Right lobe of liver (tissue), 4 donors: ENCODE data around the gene ADARB2.

ENCODE experiments used
- POLR2A ChIP-seq: fragments of 450-650 bp; IDR thresholded peaks from one replicate; pipeline ENCODE4 v1.6.1; 2017; ENCODE audit warnings: antibody characterized with exemption, mild to moderate bottlenecking
- TF ChIP-seq, protein P1 (sequence below), 4 donors: fragments of 200-600 bp in 3 of 4; fragments of 450-650 bp in 1 of 4; IDR thresholded peaks; one replicate each; pipeline versions ENCODE4 v1.5.1 to v1.8.0; 2016 to 2022; ENCODE audit warnings: antibody characterized with exemption in 4 of 4, mild to moderate bottlenecking in 2 of 4
- donor health status: DM: no; HTN: no; CAD: no.
- donor health status: DM: no; HTN: no; CAD: no.
- donor health status: DM: no; HTN: yes; CAD: no.

DNA sequence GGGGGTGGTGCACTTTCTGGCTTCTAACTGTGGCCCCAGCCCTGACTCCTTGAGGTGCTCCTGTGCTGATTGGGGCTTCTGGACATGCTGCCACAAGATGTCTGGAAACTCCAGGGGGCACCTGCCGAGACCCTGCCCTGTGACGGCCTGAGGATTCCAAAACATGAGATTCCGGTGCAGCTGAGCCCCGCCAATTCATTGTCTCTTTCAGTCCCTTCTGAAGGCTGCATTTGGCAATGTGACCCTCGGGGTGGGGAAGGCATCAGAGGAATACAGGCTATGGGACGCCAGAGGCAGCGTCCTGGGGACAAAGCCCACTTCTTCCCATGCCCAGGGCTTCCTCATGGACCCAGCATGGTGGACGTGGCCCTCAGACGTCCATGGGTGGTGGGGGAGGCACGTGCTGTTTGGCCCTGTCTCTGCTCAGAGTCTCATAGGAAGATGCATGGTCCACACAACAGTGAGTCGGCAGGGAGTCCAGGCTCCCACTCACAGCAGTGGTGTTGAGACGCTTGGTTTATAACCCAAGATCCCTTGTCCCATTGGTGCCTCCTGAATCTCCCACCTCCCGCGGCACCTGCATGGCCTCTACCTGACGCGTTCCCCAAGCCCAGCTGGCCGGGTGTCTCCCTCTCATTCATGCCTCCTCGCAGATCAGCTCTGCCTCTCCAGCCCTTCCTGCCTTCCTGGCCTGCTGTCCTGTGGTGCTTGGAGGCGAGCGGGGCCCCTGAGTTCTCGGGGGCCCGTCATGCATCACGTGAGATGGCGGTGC lies 551.2 kb downstream of the ADARB2 start:
- TF ChIP-seq, protein P1, sequence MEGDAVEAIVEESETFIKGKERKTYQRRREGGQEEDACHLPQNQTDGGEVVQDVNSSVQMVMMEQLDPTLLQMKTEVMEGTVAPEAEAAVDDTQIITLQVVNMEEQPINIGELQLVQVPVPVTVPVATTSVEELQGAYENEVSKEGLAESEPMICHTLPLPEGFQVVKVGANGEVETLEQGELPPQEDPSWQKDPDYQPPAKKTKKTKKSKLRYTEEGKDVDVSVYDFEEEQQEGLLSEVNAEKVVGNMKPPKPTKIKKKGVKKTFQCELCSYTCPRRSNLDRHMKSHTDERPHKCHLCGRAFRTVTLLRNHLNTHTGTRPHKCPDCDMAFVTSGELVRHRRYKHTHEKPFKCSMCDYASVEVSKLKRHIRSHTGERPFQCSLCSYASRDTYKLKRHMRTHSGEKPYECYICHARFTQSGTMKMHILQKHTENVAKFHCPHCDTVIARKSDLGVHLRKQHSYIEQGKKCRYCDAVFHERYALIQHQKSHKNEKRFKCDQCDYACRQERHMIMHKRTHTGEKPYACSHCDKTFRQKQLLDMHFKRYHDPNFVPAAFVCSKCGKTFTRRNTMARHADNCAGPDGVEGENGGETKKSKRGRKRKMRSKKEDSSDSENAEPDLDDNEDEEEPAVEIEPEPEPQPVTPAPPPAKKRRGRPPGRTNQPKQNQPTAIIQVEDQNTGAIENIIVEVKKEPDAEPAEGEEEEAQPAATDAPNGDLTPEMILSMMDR (IDR thresholded peaks at IDR 0.05) = no peak
- no peak for TF ChIP-seq POLR2A
